ENCODE results near the gene IVNS1ABP. TPM values are rescaled to one million over a fixed set of nuclear protein-coding genes. Genes with fewer than 3 reads are reported as not detected.
A peak's percentile ranks its signal among the peaks of the same experiment; 100 is the strongest.

The IVNS1ABP gene
- total and polyA plus RNA-seq, 8 donors, result 19.3 to 297 (median 54.1) TPM

DNA sequence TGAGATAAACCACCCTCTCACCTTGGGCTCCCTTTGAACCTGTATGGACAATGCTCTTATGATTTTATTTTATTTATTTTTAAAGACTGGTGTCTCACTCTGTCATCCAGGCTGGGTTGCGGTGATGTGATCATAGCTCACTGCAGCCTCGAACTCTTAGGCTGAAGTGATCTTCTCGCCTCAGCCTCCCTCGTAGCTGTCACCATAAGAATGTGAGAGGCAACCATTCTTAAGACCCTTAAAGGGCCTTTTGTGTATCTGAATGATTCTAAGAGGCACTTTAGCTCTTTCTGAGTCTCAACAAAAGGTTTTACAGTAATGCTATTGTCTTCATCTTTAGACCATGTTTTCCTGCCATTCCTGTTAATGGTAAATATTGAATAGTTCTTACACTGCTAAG, 67.0 kb downstream of the IVNS1ABP start:
- H3K36me3 ChIP-seq, result no peaks in the 10 kb centered on the region
- TF ChIP-seq POLR2A (IDR thresholded peaks at IDR 0.05) (no peak), EP300 (IDR thresholded peaks at IDR 0.05) (no peak), POLR2AphosphoS5 (IDR thresholded peaks at IDR 0.05) (no peak)
- TF ChIP-seq, protein P1, sequence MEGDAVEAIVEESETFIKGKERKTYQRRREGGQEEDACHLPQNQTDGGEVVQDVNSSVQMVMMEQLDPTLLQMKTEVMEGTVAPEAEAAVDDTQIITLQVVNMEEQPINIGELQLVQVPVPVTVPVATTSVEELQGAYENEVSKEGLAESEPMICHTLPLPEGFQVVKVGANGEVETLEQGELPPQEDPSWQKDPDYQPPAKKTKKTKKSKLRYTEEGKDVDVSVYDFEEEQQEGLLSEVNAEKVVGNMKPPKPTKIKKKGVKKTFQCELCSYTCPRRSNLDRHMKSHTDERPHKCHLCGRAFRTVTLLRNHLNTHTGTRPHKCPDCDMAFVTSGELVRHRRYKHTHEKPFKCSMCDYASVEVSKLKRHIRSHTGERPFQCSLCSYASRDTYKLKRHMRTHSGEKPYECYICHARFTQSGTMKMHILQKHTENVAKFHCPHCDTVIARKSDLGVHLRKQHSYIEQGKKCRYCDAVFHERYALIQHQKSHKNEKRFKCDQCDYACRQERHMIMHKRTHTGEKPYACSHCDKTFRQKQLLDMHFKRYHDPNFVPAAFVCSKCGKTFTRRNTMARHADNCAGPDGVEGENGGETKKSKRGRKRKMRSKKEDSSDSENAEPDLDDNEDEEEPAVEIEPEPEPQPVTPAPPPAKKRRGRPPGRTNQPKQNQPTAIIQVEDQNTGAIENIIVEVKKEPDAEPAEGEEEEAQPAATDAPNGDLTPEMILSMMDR (IDR thresholded peaks at IDR 0.05), result no peak
- no peaks in the 10 kb centered on the region for H3K27me3 ChIP-seq
- intact Hi-C loops (cut with DNase I; ENCODE audit: low total_unique reads), result no loop called here
- peaks cover 0 to 3% (median 0%) of the 10 kb centered on the region in 4 donors for H3K4me1 ChIP-seq
- H3K9me3 ChIP-seq, result no peaks in the 10 kb centered on the region
- no peak for DNase-seq
- H3K27ac ChIP-seq, result no peak overlapping the region
- no peak overlapping the region for H3K4me3 ChIP-seq
- WGBS, 5 donors, result 90 to 95% (median 93%) methylated on average over 4 of the region's 4 CpGs

GRCh38 chr1:185249563-185249962, 67.5 kb downstream of the IVNS1ABP start:
- intact Hi-C loops (cut with DNase I; ENCODE audit: low total_unique reads), result no loop called here
- peaks cover 0 to 3% (median 0%) of the 10 kb centered on the region in 4 donors for H3K4me1 ChIP-seq
- H3K4me3 ChIP-seq, result no peak overlapping the region
- no peaks in the 10 kb centered on the region for H3K9me3 ChIP-seq
- no peaks in the 10 kb centered on the region for H3K27me3 ChIP-seq
- no peaks in the 10 kb centered on the region for H3K36me3 ChIP-seq
- TF ChIP-seq EP300 (IDR thresholded peaks at IDR 0.05), result no peak
- TF ChIP-seq POLR2A (IDR thresholded peaks at IDR 0.05), result no peak
- TF ChIP-seq, protein P1 (IDR thresholded peaks at IDR 0.05), result no peak
- no peak for TF ChIP-seq POLR2AphosphoS5 (IDR thresholded peaks at IDR 0.05)
- no peak overlapping the region for H3K27ac ChIP-seq
- WGBS, 5 donors, result 19 to 46% (median 32%) methylated on average over 2 of the region's 2 CpGs
- peak in 1 of 2 donors; percentile 5 for DNase-seq

Small RNA genes within 50 kb of the gene (small RNA-seq; reads per million reads assigned to genes)
- gene RF00019, result 0 reads per million in 4 donors

Other genes starting within 250 kb of the IVNS1ABP start
- gene TRMT1L, start 160.3 kb downstream of the IVNS1ABP start, total RNA-seq, result 10 to 100 TPM in 2 of 5 donors, 1 to 10 TPM in 3; 4.5 to 25.2 (median 9.1) TPM
- gene TRMT1L, start 160.3 kb downstream of the IVNS1ABP start, polyA plus RNA-seq, result 1 to 10 TPM; 4.5 to 6.0 (median 5.7) TPM
- gene SWT1, start 160.1 kb downstream of the IVNS1ABP start, total RNA-seq, result 10 to 100 TPM in 3 of 5 donors, 1 to 10 TPM in 2; 6.5 to 35.6 (median 10.3) TPM
- 1 to 10 TPM; 2.4 to 3.7 (median 3.0) TPM for gene SWT1, start 160.1 kb downstream of the IVNS1ABP start, polyA plus RNA-seq

Data from stomach (tissue), 9 donors.